GM12892 (cell line): ENCODE data around the gene SERAC1.
"Not testable (repeated sequence)": the region's sequence is repeated elsewhere in the genome, so short reads cannot be mapped to it uniquely, and the experiment has no call there.

ENCODE experiments used
- POLR2A ChIP-seq: IDR thresholded peaks from 2 replicates; pipeline ENCODE4 v1.6.1; 2011; ENCODE audit warnings: low read depth, low read length, control low read depth
- POLR2AphosphoS5 ChIP-seq: IDR thresholded peaks from 2 replicates; pipeline ENCODE4 v1.6.1; 2011; ENCODE audit warnings: low read depth, low read length, control low read depth

GRCh38 chr6:158208226-158209030 is 40.4 kb upstream of the SERAC1 start:
- TF ChIP-seq POLR2AphosphoS5, POLR2A: not testable (repeated sequence)
